ENCODE results near the gene TNFAIP2.
"Not testable (repeated sequence)": the region's sequence is repeated elsewhere in the genome, so short reads cannot be mapped to it uniquely, and the experiment has no call there.

GRCh38 chr14:103155416-103155815 is 32.2 kb downstream of the TNFAIP2 start:
- not testable (repeated sequence) for TF ChIP-seq MAZ (CRISPR knock-in tag; conservative IDR thresholded peaks at IDR 0.05 in 1 of 2, IDR thresholded peaks at IDR 0.05 in 1 of 2); CTCF (IDR thresholded peaks at IDR 0.05 in 2 of 3, conservative IDR thresholded peaks at IDR 0.05 in 1 of 3; ENCODE audit: insufficient read depth in 2 of 3, low read depth in 1 of 3, low read length in 3 of 3)

Data from K562 (cell line).